Epithelial cell of proximal tubule (primary cell): ENCODE results near the gene SPN. TPM values are rescaled to one million over a fixed set of nuclear protein-coding genes. Genes with fewer than 3 reads are reported as not detected.
"Not testable (repeated sequence)": the region's sequence is repeated elsewhere in the genome, so short reads cannot be mapped to it uniquely, and the experiment has no call there.

Experiments
- DNase-seq: peaks from one replicate; pipeline ENCODE4 v3.0.0-alpha.2; 2011; ENCODE audit warnings: low read depth
- H3K4me3 ChIP-seq: 2 replicates; pipeline ENCODE4 v1.5.1; 2011; ENCODE audit warnings: low read depth, mild to moderate bottlenecking, low read length
- total RNA-seq: library from RNA; depleted of rRNA; stranded (reverse); fragments of >200 nt; gene quantifications from 2 replicates; pipeline ENCODE4 v1.2.3, GENCODE V29; 2015
- TF ChIP-seq, protein P1 (sequence below): conservative IDR thresholded peaks from 2 replicates; pipeline ENCODE4 v1.5.1; 2012; ENCODE audit warnings: low read depth, mild to moderate bottlenecking, low read length

Gene SPN, protein sequence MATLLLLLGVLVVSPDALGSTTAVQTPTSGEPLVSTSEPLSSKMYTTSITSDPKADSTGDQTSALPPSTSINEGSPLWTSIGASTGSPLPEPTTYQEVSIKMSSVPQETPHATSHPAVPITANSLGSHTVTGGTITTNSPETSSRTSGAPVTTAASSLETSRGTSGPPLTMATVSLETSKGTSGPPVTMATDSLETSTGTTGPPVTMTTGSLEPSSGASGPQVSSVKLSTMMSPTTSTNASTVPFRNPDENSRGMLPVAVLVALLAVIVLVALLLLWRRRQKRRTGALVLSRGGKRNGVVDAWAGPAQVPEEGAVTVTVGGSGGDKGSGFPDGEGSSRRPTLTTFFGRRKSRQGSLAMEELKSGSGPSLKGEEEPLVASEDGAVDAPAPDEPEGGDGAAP
- total RNA-seq, result 0.43 TPM in 1 of 2 replicates, not detected in the other

DNA sequence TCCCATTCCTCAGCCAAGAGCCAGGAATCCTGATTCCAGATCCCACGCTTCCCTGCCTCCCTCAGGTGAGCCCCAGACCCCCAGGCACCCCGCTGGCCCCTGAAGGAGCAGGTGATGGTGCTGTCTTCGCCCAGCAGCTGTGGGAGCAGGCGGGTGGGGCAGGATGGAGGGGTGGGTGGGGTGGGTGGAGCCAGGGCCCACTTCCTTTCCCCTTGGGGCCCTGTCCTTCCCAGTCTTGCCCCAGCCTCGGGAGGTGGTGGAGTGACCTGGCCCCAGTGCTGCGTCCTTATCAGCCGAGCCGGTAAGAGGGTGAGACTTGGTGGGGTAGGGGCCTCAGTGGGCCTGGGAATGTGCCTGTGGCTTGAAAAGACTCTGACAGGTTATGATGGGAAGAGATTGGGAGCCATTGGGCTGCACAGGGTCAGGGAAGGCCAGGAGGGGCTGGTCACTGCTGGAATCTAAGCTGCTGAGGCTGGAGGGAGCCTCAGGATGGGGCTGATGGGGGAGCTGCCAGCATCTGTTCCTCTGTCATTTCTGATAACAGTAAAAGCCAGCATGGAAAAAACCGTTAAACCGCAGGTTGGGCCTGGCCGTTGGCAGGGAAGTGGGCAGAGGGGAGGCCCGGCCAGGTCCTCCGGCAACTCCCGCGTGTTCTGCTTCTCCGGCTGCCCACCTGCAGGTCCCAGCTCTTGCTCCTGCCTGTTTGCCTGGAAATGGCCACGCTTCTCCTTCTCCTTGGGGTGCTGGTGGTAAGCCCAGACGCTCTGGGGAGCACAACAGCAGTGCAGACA, at the start of gene SPN:
Gene SPN (plus strand): TSS at position 232 of the 791 bp plus-strand sequence. CDS start 482 bp downstream, at position 714.
- TF ChIP-seq, protein P1, sequence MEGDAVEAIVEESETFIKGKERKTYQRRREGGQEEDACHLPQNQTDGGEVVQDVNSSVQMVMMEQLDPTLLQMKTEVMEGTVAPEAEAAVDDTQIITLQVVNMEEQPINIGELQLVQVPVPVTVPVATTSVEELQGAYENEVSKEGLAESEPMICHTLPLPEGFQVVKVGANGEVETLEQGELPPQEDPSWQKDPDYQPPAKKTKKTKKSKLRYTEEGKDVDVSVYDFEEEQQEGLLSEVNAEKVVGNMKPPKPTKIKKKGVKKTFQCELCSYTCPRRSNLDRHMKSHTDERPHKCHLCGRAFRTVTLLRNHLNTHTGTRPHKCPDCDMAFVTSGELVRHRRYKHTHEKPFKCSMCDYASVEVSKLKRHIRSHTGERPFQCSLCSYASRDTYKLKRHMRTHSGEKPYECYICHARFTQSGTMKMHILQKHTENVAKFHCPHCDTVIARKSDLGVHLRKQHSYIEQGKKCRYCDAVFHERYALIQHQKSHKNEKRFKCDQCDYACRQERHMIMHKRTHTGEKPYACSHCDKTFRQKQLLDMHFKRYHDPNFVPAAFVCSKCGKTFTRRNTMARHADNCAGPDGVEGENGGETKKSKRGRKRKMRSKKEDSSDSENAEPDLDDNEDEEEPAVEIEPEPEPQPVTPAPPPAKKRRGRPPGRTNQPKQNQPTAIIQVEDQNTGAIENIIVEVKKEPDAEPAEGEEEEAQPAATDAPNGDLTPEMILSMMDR, result no peak

DNA sequence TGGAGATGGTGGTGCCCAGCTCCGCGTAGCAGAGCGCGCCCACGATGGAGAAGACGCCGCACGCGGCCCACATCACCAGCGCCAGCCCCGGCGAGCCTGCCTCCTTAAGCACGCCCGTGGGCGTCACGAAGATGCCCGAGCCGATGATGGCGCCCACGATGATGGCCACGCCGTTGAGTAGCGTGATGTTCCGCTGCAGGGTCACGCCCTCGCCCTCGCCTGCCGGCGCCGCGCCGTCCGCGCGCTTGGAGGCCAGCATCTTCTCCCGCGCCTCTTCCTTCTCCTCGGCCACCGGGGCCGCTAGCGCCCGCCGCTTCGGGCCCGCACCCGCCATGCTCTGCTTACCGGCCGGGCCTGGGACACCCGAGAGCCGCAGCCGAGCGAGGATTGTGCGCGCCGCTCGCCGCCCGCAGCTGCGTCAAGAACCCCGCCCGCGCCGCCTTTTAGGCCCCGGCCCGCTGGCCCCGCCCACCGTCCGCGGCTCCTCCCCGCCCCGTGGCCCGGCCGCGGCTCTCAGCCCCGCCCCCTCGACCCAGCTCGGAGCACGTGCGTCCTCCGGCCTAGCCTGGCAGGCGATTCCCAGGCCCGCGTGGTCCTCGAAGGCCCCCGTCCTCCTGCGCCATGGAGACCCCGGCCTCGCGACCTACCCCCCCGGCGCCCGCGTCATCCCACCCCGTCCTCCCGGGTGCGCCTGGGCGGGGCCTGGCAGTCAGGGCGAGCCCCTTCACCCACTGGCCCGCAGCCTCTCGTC, 49.6 kb upstream of the SPN start:
- DNase-seq, result not testable (repeated sequence)
- H3K4me3 ChIP-seq, result peak overlapping the region; percentile 64

More for the DNA sequence above, at the start of gene SPN:
- no peak within 1 kb of the TSS for H3K4me3 ChIP-seq
- no peak for DNase-seq

DNA sequence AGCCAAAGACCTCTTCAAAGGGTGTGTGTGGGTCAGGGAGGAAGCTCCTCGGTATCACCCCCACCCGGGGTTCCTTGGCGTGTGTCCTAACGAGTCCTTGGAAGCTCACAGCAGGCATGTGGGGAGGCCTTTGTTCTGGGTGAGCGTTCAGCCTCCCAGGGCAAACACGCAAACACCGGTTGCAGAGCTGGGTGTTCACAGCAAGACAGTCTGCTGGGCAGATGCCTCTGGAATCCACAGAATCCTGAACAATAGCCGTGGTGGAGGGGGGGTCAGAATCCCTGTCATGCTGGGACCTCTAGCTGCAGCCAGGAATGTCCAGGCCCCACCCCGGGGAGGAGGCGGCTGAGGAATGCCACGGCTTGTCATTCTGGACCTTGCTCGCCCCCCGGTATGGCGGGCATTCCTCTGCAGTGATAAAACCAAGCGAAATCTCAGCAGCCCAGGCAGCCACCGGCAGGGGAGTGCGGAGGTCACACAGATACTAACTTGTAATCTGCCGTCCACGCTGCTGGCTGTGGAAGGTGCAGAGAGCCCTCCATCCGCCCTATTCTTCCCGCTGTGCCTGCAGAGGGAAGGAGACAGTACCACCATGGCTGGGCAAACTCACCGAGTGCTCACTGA, 48.2 kb upstream of the SPN start:
- not testable (repeated sequence) for DNase-seq, H3K4me3 ChIP-seq

DNA sequence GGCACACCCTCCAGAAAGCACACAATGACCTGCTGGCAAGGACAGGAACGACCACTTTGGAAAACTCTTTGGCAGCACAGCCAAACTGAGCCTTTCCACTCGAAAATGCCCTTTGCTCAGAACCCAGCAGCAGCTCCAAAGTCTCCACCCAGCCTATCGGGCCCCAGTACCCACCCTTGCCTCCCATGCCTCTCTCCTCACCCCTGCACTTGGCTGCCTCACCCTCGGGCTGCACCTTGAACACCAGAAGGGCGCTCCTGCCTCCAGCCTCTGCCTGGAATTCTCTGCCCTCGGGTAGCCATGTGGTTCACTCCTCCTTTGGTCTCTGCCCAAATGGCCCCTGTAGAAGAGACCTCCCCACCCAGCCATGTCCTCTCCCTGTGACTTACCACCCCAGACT, 46.9 kb upstream of the SPN start:
- H3K4me3 ChIP-seq, DNase-seq: not testable (repeated sequence)

DNA sequence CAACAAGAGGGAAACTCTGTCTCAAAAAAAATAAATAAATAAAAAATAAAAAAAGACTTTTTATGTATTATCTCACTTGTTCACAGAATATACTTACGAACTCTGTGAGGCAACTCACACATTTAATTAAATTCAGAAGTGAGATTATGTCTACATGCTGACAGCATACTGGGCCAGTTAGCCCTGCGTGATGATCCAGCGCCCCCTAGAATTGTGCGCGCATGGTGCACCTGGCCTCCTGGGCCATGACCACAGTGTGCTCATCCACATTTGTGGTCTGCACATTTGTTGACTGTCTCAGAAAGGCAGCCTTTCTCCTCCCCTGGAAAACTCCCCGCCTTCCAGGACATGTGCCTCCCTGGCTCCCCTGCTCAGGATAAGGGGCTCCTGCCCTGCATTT, 42.5 kb upstream of the SPN start:
- TF ChIP-seq, protein P1, result peak; percentile 29
- DNase-seq, H3K4me3 ChIP-seq: not testable (repeated sequence)

DNA sequence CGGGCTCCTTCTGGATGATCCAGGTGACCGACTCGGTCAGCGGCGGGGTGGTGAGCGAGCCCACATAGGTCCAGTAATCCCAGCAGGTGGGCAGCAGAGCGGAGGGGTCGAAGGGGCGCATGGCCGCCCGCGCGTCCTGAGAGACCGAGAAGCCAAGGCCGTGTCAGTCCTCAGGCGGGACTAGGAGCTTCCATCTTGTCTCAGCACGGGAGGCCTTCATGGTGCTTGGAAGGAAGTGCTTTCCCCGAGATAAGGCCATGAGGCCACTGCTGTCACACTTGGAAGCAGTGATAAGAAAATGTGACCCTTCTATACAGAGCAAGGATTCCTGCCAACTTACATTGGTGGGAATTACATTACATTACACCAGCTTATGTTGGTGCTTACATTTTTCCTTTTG, 40.3 kb upstream of the SPN start:
- not testable (repeated sequence) for DNase-seq, H3K4me3 ChIP-seq

DNA sequence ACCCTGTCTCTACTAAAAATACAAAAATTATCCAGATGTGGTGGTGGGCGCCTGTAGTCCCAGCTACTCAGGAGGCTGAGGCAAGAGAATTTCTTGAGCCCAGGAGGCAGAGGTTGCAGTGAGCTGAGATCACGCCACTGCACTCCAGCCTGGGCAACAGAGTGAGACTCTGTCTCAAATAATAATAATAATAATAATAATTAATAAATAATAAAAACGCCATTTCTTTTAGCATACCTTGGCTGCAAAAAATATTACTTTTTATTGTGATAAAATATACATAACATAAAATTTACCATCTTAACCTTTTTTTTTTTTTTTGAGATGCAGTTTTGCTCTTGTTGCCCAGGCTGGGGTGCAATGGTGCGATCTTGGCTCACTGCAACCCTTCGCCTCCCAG, 39.8 kb upstream of the SPN start:
- not testable (repeated sequence) for DNase-seq, H3K4me3 ChIP-seq

DNA sequence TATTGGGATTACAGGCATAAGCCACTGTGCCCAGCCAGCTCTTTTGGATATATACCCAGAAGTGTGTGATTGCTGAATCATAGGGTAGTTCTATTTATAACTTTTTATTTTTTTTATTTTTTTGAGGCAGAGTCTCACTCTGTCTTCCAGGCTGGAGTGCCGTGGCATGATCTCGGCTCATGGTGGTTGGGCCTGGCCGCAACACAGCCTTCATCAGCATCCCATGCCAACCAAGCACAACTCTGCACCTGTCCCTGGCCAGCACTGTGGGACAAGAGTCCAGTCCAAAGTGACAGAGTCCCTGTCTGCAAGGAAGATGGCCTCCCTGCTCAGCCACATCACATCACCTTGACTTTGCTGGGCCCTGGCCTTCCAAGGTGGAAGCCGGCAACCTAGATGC, 37.9 kb upstream of the SPN start:
- DNase-seq, H3K4me3 ChIP-seq: not testable (repeated sequence)

DNA sequence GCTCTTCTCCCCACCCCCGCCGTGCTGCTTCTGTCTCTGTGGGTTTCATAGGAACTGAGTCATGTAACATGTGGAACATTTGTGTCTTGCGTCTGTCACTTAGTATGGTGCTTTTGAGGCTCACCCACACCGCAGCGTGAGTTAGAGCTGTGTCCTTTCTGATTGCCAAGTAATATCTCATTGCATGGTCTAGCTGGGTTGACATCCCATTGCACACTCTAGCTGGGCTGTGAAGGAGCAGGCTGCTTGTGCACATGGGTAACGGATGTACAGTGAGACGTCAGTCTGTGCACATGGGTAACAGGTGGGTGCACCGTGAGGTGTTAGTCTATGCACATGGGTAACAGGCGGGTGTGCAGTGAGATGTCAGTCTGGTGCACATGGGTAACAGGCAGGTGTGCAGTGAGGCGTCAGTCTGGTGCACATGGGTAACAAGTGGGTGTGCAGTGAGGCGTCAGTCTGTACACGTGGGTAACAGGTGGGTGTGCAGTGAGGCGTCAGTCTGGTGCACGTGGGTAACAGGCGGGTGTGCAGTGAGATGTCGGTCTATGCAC, 36.2 kb upstream of the SPN start:
- not testable (repeated sequence) for H3K4me3 ChIP-seq, DNase-seq

DNA sequence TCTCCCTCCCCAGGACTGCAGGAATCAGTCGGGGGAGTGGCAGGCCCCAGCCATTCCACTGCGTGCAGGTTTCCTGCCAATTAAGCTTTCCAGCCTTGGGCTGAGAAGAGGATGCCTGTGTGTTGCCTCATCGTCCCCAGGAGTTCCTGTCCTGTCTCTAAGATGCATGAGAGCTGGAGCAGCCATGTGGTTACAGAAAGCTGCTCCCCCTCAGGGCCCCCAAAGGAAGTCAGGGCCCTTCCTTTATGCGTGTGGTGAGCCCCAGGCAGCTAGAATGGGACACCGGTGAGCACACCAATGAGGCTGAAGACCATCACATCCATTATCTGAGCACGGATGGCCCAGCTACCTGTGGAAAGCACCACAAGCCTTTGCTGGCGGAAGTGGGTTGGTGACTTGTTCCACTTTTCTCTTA, 35.4 kb upstream of the SPN start:
- not testable (repeated sequence) for DNase-seq, H3K4me3 ChIP-seq

DNA sequence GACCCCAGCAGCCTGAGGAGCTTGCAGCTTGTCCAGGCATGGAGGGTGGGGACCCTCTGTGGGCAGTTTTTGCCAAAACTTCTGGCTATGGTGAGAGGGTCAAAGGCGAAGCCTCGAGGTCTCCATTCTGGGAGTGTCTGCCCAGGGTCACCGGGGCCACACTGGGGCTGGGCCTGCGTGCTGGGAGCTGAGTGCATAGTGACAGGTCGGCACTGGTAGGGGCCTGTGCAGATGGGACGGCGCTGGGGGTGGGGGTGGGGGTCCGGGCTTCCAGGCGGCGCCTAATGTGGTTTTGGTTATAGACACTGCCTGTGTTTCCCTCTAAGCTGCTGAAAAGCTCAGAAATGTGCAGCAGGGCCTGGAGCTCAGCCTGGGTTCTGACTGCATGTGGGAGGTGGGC, 34.3 kb upstream of the SPN start:
- H3K4me3 ChIP-seq, DNase-seq: not testable (repeated sequence)

DNA sequence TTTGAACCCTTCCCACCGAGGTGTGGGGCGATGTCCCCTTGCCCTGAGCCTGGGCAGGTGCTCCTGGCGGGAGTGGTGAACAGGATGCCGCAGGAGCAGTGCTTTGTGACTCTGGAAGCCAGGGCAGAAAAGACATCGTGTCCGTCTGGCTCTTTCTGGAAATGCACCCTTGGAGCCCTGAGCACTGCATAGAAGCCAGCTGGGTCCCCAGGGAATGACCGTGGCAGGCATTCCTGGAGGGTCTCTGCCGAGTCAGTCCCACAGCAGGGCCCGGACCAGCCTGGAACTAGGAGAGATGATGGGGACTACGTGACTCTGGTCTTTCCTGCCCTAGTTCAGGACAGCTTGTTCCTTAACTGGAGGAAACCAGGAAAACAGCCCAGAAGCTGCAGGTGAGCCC, 33.7 kb upstream of the SPN start:
- not testable (repeated sequence) for DNase-seq, H3K4me3 ChIP-seq

DNA sequence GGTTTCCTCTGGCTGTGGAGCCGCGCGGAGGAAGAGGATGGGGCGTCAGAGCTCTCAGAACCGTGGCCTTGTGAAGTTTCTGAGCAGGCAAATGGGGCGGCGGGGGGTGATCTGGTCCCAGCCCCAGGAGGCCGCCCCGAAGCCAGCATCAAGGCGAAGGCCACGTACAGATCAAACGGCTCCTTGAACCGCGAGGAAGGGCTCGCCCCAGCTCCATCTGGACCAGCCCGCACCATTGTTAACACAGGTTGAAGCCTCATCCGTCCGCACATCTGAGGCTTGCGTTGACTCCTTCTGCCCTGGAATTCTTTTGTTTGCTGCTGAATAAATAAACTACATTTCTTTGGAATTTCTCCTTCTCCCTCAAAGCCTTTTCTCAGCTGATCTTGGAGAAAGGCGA, 31.4 kb upstream of the SPN start:
- H3K4me3 ChIP-seq, DNase-seq: not testable (repeated sequence)

DNA sequence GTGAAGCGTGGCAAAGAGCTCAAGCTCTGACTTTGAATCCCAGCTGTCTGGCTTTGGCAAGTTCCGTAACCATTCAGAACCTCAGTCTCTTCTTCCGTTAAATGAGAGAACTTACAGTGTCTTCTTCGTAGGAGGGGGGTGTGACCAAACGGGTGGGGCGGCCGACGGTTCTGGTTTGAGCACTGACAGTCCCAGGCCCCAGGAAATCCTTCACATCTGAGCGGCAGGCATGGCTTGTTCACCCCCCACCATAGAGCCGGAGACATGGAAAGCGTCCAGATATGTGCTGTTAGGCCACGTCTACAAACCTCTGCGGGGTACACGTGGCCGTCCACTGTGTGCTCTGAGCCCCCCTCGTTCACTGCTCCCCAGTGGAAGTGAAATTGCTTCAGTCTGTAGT, 27.1 kb upstream of the SPN start:
- not testable (repeated sequence) for DNase-seq, H3K4me3 ChIP-seq

DNA sequence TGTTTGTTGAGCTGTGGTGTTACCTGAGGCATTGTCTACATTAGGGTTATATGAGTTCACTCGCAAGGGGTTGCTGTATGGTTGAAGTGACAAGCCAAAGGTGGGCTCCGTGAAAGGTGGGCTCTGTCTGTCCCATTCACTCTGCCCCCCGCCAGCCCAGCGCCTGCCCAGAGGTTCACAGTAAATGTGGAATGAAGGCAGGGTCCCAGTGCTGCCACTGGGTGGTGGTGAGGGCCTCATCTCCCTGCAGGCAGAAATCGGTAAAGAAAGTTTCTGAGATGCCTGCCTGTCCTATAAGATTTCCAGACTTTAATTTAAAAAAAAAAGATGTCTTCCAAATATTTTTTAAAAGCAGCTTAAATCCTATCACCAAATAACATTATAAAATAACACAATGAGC, 26.7 kb upstream of the SPN start:
- not testable (repeated sequence) for H3K4me3 ChIP-seq, DNase-seq

DNA sequence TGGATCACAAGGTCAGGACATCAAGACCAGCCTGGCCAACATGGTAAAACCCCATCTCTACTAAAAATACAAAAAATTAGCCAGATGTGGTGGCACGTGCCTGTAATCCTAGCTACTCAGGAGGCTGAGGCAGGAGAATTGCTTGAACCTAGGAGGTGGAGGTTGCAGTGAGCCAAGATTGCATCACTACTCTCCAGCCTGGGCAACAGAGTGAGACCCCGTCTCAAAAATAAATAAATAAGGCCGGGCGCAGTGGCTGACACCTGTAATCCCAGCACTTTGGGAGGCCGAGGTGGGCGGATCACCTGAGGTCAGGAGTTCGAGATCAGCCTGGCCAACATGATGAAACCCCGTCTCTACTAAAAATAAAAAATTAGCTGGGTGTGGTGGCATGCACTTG, 24.3 kb upstream of the SPN start:
- H3K4me3 ChIP-seq, DNase-seq: not testable (repeated sequence)
